GM12878 (cell line): ENCODE results near the gene HORMAD2. TPM values are rescaled to one million over a fixed set of nuclear protein-coding genes. Genes with fewer than 3 reads are reported as not detected.

ENCODE experiments used
- ATAC-seq: fragments of 200-7000 bp; cut with Tn5 transposase; 3 replicates; pipeline ENCODE4 v1.9.1; 2020; ENCODE audit warnings: mild to moderate bottlenecking, moderate library complexity
- BruUV-seq: library from RNA; stranded (reverse); fragments of 400-500 nt; replicated peaks from 2 replicates; lab custom pipeline; 2021; lab: Mats Ljungman, UMichigan
- CTCF ChIA-PET: fragments of 300-600 bp; sonication (Branson Sonifier 250); formaldehyde crosslinking; extraction: SDS; loops from one replicate; lab custom pipeline; 2021; ENCODE audit warnings: inconsistent platforms; lab: Yijun Ruan, JAX
- POLR2A ChIA-PET: fragments of 350-600 bp; formaldehyde crosslinking; extraction: SDS; loops from one replicate; lab custom pipeline; 2021; ENCODE audit warnings: inconsistent platforms; lab: Charles Lee
- RAD21 ChIA-PET: fragments of 300-600 bp; sonication (Branson Sonifier 250); formaldehyde crosslinking; loops from one replicate; lab custom pipeline; 2023; ENCODE audit warnings: antibody characterized with exemption; ENCODE audit not compliant: unreplicated experiment; lab: Charles Lee
- SMC1A ChIA-PET: fragments of 300-600 bp; sonication (Branson Sonifier 250); formaldehyde crosslinking; loops from one replicate; lab custom pipeline; 2023; ENCODE audit not compliant: unreplicated experiment, uncharacterized antibody; lab: Charles Lee
- DNase-seq: peaks from one replicate; pipeline ENCODE4 v3.0.0-alpha.2; 2011; ENCODE audit warnings: low read depth, low spot score
- FAIRE-seq: peaks from 3 replicates; lab custom pipeline; 2011; peaks lifted over from hg19 to GRCh38; lab: Jason Lieb, UNC
- H2AFZ ChIP-seq: 2 replicates; pipeline ENCODE4 v1.6.0; 2011; ENCODE audit warnings: low read depth, low read length, control low read depth; ENCODE audit not compliant: control insufficient read depth
- H3K27ac ChIP-seq: 2 replicates; pipeline ENCODE4 v1.5.1; 2011; ENCODE audit warnings: control low read depth; ENCODE audit not compliant: control insufficient read depth, insufficient read depth
- H3K27me3 ChIP-seq, 2 experiments: replicated peaks in 1 of 2; 2 replicates each; pipeline versions ENCODE4 v1.6.0 to v1.6.1; 2011; ENCODE audit warnings: low read length in 1 of 2; ENCODE audit not compliant: control insufficient read depth in 2 of 2, insufficient read depth in 2 of 2
- H3K36me3 ChIP-seq, 2 experiments: 2 replicates each; pipeline ENCODE4 v1.5.1; 2011; ENCODE audit warnings: low read length in 1 of 2; ENCODE audit not compliant: control insufficient read depth in 2 of 2, insufficient read depth in 2 of 2
- H3K4me1 ChIP-seq: 2 replicates; pipeline ENCODE4 v1.6.1; 2011; ENCODE audit warnings: mild to moderate bottlenecking, low read length, moderate library complexity, mixed read lengths; ENCODE audit not compliant: control insufficient read depth, insufficient read depth
- H3K4me2 ChIP-seq: 2 replicates; pipeline ENCODE4 v1.6.0; 2011; ENCODE audit warnings: control low read depth; ENCODE audit not compliant: control insufficient read depth, insufficient read depth
- H3K4me3 ChIP-seq: fragments of 200-600 bp; sonication (generic); 2 replicates; pipeline ENCODE4 v1.5.1; 2016
- H3K79me2 ChIP-seq: 2 replicates; pipeline ENCODE4 v1.6.0; 2011; ENCODE audit warnings: low read length; ENCODE audit not compliant: control insufficient read depth, insufficient read depth
- H3K9ac ChIP-seq: 2 replicates; pipeline ENCODE4 v1.8.0; 2011; ENCODE audit warnings: low read length, control low read depth, mixed read lengths; ENCODE audit not compliant: control insufficient read depth, insufficient read depth
- H3K9me3 ChIP-seq: replicated peaks from 3 replicates; pipeline ENCODE4 v1.5.1; 2011; ENCODE audit warnings: mild to moderate bottlenecking, low read length; ENCODE audit not compliant: control insufficient read depth, insufficient read depth
- H4K20me1 ChIP-seq: 2 replicates; pipeline ENCODE4 v1.6.0; 2011; ENCODE audit not compliant: control insufficient read depth, insufficient read depth
- BACH1 ChIP-seq: fragments of 450-650 bp; IDR thresholded peaks from 2 replicates; pipeline ENCODE4 v1.6.1; 2017; ENCODE audit warnings: mild to moderate bottlenecking, borderline replicate concordance
- BMI1 ChIP-seq: fragments of 450-650 bp; IDR thresholded peaks from 2 replicates; pipeline ENCODE4 v1.6.1; 2016; ENCODE audit warnings: mild to moderate bottlenecking, moderate library complexity, borderline replicate concordance
- KLF5 ChIP-seq: fragments of 450-650 bp; IDR thresholded peaks from 2 replicates; pipeline ENCODE4 v1.6.1; 2014; ENCODE audit warnings: mild to moderate bottlenecking; ENCODE audit not compliant: partially characterized antibody
- PAX5 ChIP-seq: IDR thresholded peaks from 2 replicates; pipeline ENCODE4 v1.6.1; 2011; ENCODE audit warnings: low read depth, low read length, borderline replicate concordance
- RB1 ChIP-seq: fragments of 450-650 bp; formaldehyde crosslinking; IDR thresholded peaks from 2 replicates; pipeline ENCODE4 v1.6.1; 2017; ENCODE audit warnings: mild to moderate bottlenecking, borderline replicate concordance
- SKIL ChIP-seq: fragments of 450-650 bp; IDR thresholded peaks from 2 replicates; pipeline ENCODE4 v1.6.1; 2017; ENCODE audit warnings: mild to moderate bottlenecking, low read depth, inconsistent platforms; ENCODE audit not compliant: poor library complexity, severe bottlenecking
- SMC3 ChIP-seq: IDR thresholded peaks from 2 replicates; pipeline ENCODE4 v1.6.1; 2011; ENCODE audit warnings: low read length, improper control_type of control experiment, borderline replicate concordance
- SP1 ChIP-seq: IDR thresholded peaks from one replicate; pipeline ENCODE4 v1.6.1; 2011; ENCODE audit warnings: low read depth, low read length
- SREBF1 ChIP-seq: IDR thresholded peaks from 2 replicates; pipeline ENCODE4 v1.6.1; 2012; ENCODE audit warnings: mild to moderate bottlenecking, low read length
- STAT3 ChIP-seq: IDR thresholded peaks from 2 replicates; pipeline ENCODE4 v1.6.1; 2011; ENCODE audit warnings: low read depth, low read length, improper control_type of control experiment
- TAF1 ChIP-seq: IDR thresholded peaks from 2 replicates; pipeline ENCODE4 v1.6.1; 2011; ENCODE audit warnings: mild to moderate bottlenecking, low read depth, low read length, borderline replicate concordance
- USF2 ChIP-seq: IDR thresholded peaks from 2 replicates; pipeline ENCODE4 v1.6.1; 2011; ENCODE audit warnings: low read depth, low read length, improper control_type of control experiment, borderline replicate concordance
- ZNF217 ChIP-seq: fragments of 450-650 bp; IDR thresholded peaks from 2 replicates; pipeline ENCODE4 v1.6.1; 2017; ENCODE audit warnings: antibody characterized with exemption, mild to moderate bottlenecking
- ZNF24 ChIP-seq: fragments of 450-650 bp; IDR thresholded peaks from 2 replicates; pipeline ENCODE4 v1.6.1; 2017; ENCODE audit warnings: antibody characterized with exemption, mild to moderate bottlenecking
- WGBS: methylation state at CpG from one replicate; pipeline ENCODE4 v1.1.6; 2016; ENCODE audit warnings: low lambda C conversion rate; ENCODE audit not compliant: insufficient replicate concordance, insufficient coverage; ENCODE audit errors: missing lambda C conversion rate; 5-methylcytosine and 5-hydroxymethylcytosine counted together
- in situ Hi-C: fragments of 300-500 bp; cut with MboI; formaldehyde crosslinking; loops from 9 replicates; pipeline ENCODE4 v1.14.3; 2018; ENCODE audit warnings: mixed read lengths
- intact Hi-C: fragments of 100-400 bp; cut with micrococcal nuclease; formaldehyde crosslinking; loops from one replicate; pipeline ENCODE4 v1.14.2; 2022; ENCODE audit not compliant: unreplicated experiment
- polyA plus RNA-seq, 11 experiments: library from polyadenylated mRNA; depleted of rRNA in 4 of 11; unstranded in 6 of 11; stranded (reverse) in 5 of 11; fragments of >200 nt; fragmentation: Nextera tagmentation in 4 of 11; fragmentation: Illumina TruSeq in 1 of 11; extraction: Ambion mirVana in 4 of 11; extraction: Trizol in 1 of 11; gene quantifications; 1 replicate in 1 of 11; 2 replicates in 10 of 11; pipeline versions ENCODE4 v1.2.1 to v1.2.3, GENCODE V29; 2011 to 2016; ENCODE audit warnings: inconsistent platforms in 2 of 11, missing spikeins in 2 of 11, low read depth in 1 of 11
- total RNA-seq, 4 experiments: library from RNA; depleted of rRNA in 3 of 4; stranded (reverse); fragments of >200 nt in 3 of 4; fragmentation: Illumina TruSeq in 1 of 4; extraction: Trizol in 1 of 4; gene quantifications; 2 replicates each; pipeline versions ENCODE4 v1.2.1 to v1.2.3, GENCODE V29; 2013 to 2021

HORMAD2 gene
- total and polyA plus RNA-seq, 10 of the 15 experiments (the other 5 are each of a cell fraction or from before 2014, with no cell fraction given), result 0.07 to 0.13 TPM; not detected in 8

- TF ChIP-seq USF2 (no peak), TAF1 (no peak)
Observed at GRCh38 chr22:30221121-30221992, 141.1 kb downstream of the HORMAD2 start (continued).

- DNase-seq, result no peak
- ChIA-PET SMC1A (no interaction called here), POLR2A (interaction anchor here (0.5 kb wide), 1 partner anchor 36 kb away, joined by 3 read pairs; no protein-coding TSS in a partner anchor), RAD21 (no interaction called here), CTCF (no interaction called here)
- no peaks in the 10 kb centered on the region for H3K9me3 ChIP-seq
- no peak overlapping the region for H3K4me3 ChIP-seq
- 55% methylated on average over 4 of the region's 4 CpGs for WGBS
- intact Hi-C loops, result no loop called here
- BruUV-seq, result no TSS peak
- no peak for ATAC-seq
- H3K27ac ChIP-seq, result no peak overlapping the region
- H3K27me3 ChIP-seq, result no peaks in the 10 kb centered on the region
- no peaks in the 10 kb centered on the region for H3K36me3 ChIP-seq
- H3K79me2 ChIP-seq, result no peaks in the 10 kb centered on the region
- no peak overlapping the region for H2AFZ ChIP-seq
- H3K4me1 ChIP-seq, result peaks cover 25% of the 10 kb centered on the region
- no peak for TF ChIP-seq STAT3
- no peak for TF ChIP-seq SMC3
- no peak for TF ChIP-seq SP1
- no peak for TF ChIP-seq RB1
- TF ChIP-seq BMI1, result no peak
- TF ChIP-seq PAX5, result no peak
- TF ChIP-seq KLF5, result no peak
- TF ChIP-seq ZNF24, result no peak
- no peak for TF ChIP-seq ZNF217
- no peak for TF ChIP-seq SREBF1
- no peak for TF ChIP-seq BACH1
- TF ChIP-seq SKIL, result no peak
- H3K4me2 ChIP-seq, result no peak overlapping the region
- H4K20me1 ChIP-seq, result no peaks in the 10 kb centered on the region
- in situ Hi-C loops, result no loop called here
- no peak for FAIRE-seq
- no peak overlapping the region for H3K9ac ChIP-seq
Observed at GRCh38 chr22:30222321-30222720, 142.1 kb downstream of the HORMAD2 start.
